Keratinocyte (primary cell): Measurements from ENCODE around the gene YTHDF2. TPM values are rescaled to one million over a fixed set of nuclear protein-coding genes. Genes with fewer than 3 reads are reported as not detected.

Experiments used
- DNase-seq: peaks from one replicate; pipeline ENCODE4 v3.0.0-alpha.2; 2011; ENCODE audit warnings: low read depth, missing footprints, low spot score
- FAIRE-seq: peaks from 2 replicates; lab custom pipeline; 2011; peaks lifted over from hg19 to GRCh38; lab: Jason Lieb, UNC
- H2AFZ ChIP-seq: 2 replicates; pipeline ENCODE4 v1.6.0; 2012; ENCODE audit warnings: low read length, control low read depth, inconsistent platforms; ENCODE audit not compliant: control insufficient read depth
- H3K27ac ChIP-seq: 2 replicates; pipeline ENCODE4 v1.5.1; 2011; ENCODE audit warnings: low read length; ENCODE audit not compliant: control insufficient read depth, insufficient read depth
- H3K27me3 ChIP-seq: 3 replicates; pipeline ENCODE4 v1.6.0; 2011; ENCODE audit warnings: low read length; ENCODE audit not compliant: control insufficient read depth, insufficient read depth; ENCODE audit errors: extremely low read depth
- H3K36me3 ChIP-seq, 2 experiments: 2 replicates in 1 of 2; 3 replicates in 1 of 2; pipeline ENCODE4 v1.5.1; 2011; ENCODE audit warnings: low read length in 2 of 2, mild to moderate bottlenecking in 1 of 2; ENCODE audit not compliant: control insufficient read depth in 2 of 2, insufficient read depth in 2 of 2; ENCODE audit errors: extremely low read depth in 1 of 2
- H3K4me1 ChIP-seq: 3 replicates; pipeline ENCODE4 v1.5.1; 2011; ENCODE audit warnings: low read length; ENCODE audit not compliant: control insufficient read depth, insufficient read depth; ENCODE audit errors: extremely low read depth
- H3K4me2 ChIP-seq: 3 replicates; pipeline ENCODE4 v1.6.0; 2011; ENCODE audit warnings: low read depth, low read length; ENCODE audit not compliant: control insufficient read depth, insufficient read depth; ENCODE audit errors: extremely low read depth
- H3K4me3 ChIP-seq, 3 experiments: fragments of 200-600 bp in 1 of 3; sonication (generic) in 1 of 3; 2 replicates in 2 of 3; 3 replicates in 1 of 3; pipeline ENCODE4 v1.5.1; 2011 to 2016; ENCODE audit warnings: low read length in 3 of 3, mild to moderate bottlenecking in 3 of 3, control low read depth in 2 of 3, inconsistent platforms in 1 of 3, low read depth in 1 of 3, mixed read lengths in 1 of 3, mixed run types in 1 of 3, moderate library complexity in 1 of 3; ENCODE audit not compliant: control insufficient read depth in 2 of 3, insufficient read depth in 2 of 3; ENCODE audit errors: extremely low read depth in 1 of 3
- H3K79me2 ChIP-seq: 2 replicates; pipeline ENCODE4 v1.6.0; 2012; ENCODE audit warnings: low read length; ENCODE audit not compliant: control insufficient read depth, insufficient read depth
- H3K9ac ChIP-seq: 3 replicates; pipeline ENCODE4 v1.6.0; 2011; ENCODE audit warnings: low read length; ENCODE audit not compliant: control insufficient read depth, insufficient read depth; ENCODE audit errors: extremely low read depth
- H3K9me1 ChIP-seq: 3 replicates; pipeline ENCODE4 v1.6.0; 2011; ENCODE audit warnings: low read length; ENCODE audit not compliant: control insufficient read depth, insufficient read depth; ENCODE audit errors: extremely low read depth
- H3K9me3 ChIP-seq: 2 replicates; pipeline ENCODE4 v1.5.1; 2012; ENCODE audit warnings: low read depth, low read length; ENCODE audit not compliant: control insufficient read depth
- H4K20me1 ChIP-seq: 3 replicates; pipeline ENCODE4 v1.6.0; 2011; ENCODE audit warnings: low read length; ENCODE audit not compliant: control insufficient read depth, insufficient read depth; ENCODE audit errors: extremely low read depth
- EZH2 ChIP-seq: IDR thresholded peaks from one replicate; pipeline ENCODE4 v1.6.1; 2012; ENCODE audit warnings: inconsistent platforms, mild to moderate bottlenecking, low read length, moderate library complexity
- dilution Hi-C: fragments of 300-500 bp; cut with MboI; formaldehyde crosslinking; loops from one replicate; pipeline ENCODE4 v1.7.0; 2020; ENCODE audit warnings: low sequenced_read_pairs; ENCODE audit not compliant: extremely low pct_ligation_motif_present
- polyA plus RNA-seq, 5 experiments: library from polyadenylated mRNA; depleted of rRNA in 3 of 5; stranded (reverse) in 3 of 5; stranded (forward) in 1 of 5; unstranded in 1 of 5; fragments of >200 nt; gene quantifications; 1 replicate in 1 of 5; 2 replicates in 3 of 5; 3 replicates in 1 of 5; pipeline versions ENCODE4 v1.2.1 to v1.2.3, GENCODE V29; 2011 to 2012; ENCODE audit warnings: missing spikeins in 2 of 5, low read depth in 1 of 5, low replicate concordance in 1 of 5
- TF ChIP-seq, protein P1 (sequence below), 3 experiments: IDR thresholded peaks in 1 of 3; conservative IDR thresholded peaks in 1 of 3; optimal IDR thresholded peaks in 1 of 3; 2 replicates in 2 of 3; 3 replicates in 1 of 3; pipeline versions ENCODE3 to v1.5.1; 2011; ENCODE audit warnings: low read length in 3 of 3, mild to moderate bottlenecking in 3 of 3, moderate library complexity in 2 of 3, control low read depth in 1 of 3, inconsistent platforms in 1 of 3; ENCODE audit not compliant: insufficient read depth in 2 of 3; ENCODE audit errors: extremely low read depth in 1 of 3

YTHDF2 gene
- polyA plus RNA-seq, 1 donor (not counting 4 experiments of a cell fraction or from before 2014, with no cell fraction given), result 88.0 TPM

DNA sequence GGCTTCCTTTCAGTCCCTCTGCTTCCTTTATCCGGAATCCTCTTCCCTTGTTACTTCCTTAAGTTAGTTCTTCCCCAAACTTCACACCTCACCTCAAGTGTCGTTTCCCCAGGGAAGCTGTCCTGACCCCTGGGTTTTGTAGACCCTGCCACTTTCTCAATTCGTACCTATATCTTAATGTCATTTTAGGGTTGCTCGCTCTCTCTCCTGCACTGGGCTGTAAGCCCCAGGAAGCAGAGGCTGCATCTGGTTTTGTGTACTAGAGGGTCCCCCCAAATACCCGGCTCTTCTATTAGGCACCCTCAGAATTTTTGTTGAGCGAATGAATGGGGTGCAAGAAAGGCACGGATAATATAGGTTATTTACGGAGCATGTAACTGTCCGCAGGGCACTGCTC, 74.6 kb downstream of the YTHDF2 start:
- peaks cover 56% of the 10 kb centered on the region for H3K27me3 ChIP-seq
- H3K4me2 ChIP-seq, result no peak overlapping the region

DNA sequence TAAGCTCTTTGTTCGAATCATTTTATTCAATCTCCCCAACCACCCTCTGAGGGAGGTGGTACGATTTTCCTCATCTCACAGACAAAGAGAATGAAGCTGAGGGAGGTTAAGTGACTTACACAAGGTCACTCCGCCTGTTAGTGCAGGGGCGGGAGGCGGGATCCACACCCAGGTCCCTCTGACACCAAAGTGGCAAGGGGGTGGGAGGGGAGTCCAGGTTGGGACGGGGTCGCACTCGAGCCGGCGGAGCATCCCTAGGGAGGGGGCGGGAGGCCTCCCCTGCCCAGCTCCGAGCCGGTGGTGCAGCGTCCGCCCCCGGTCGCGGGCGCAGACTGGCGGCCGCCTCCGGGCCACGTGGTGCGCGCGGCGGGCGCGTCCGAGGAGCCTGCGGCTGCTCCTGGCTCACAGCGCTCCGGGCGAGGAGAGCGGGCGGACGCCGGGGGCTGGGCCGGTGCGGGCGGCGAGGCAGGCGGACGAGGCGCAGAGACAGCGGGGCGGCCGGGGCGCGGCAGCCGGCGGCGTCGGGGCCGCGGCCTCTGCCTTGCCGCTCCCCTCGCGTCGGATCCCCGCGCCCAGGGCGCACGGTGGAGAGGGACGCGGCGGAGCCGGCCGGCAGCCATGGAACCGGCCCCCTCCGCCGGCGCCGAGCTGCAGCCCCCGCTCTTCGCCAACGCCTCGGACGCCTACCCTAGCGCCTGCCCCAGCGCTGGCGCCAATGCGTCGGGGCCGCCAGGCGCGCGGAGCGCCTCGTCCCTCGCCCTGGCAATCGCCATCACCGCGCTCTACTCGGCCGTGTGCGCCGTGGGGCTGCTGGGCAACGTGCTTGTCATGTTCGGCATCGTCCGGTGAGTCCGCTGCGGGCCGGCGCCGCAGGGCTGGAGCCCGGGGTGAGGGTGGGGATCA, 75.3 kb downstream of the YTHDF2 start, which contains the start of gene OPRD1:
Gene OPRD1 (plus strand): TSS at position 405 of the 903 bp plus-strand sequence. CDS start 214 bp downstream, at position 619.
- peaks cover 4% of the 10 kb centered on the region for H3K4me1 ChIP-seq
- no peak within 1 kb of the TSS for H2AFZ ChIP-seq
- H3K9me1 ChIP-seq, result no peaks in the 10 kb centered on the region
- dilution Hi-C loops, result no loop called here
- FAIRE-seq (no peak), DNase-seq (no peak)
- H3K9me3 ChIP-seq, result no peaks in the 10 kb centered on the region
- H3K9ac ChIP-seq, result no peak within 1 kb of the TSS
- no peaks in the 10 kb centered on the region for H3K36me3 ChIP-seq
- no peak within 1 kb of the TSS for H3K27ac ChIP-seq
- no peak within 1 kb of the TSS for H3K4me3 ChIP-seq
- no peaks in the 10 kb centered on the region for H4K20me1 ChIP-seq
- H3K4me2 ChIP-seq, result no peak within 1 kb of the TSS
- H3K27me3 ChIP-seq, result peaks cover 62% of the 10 kb centered on the region
- H3K79me2 ChIP-seq, result no peaks in the 10 kb centered on the region
- TF ChIP-seq, protein P1, sequence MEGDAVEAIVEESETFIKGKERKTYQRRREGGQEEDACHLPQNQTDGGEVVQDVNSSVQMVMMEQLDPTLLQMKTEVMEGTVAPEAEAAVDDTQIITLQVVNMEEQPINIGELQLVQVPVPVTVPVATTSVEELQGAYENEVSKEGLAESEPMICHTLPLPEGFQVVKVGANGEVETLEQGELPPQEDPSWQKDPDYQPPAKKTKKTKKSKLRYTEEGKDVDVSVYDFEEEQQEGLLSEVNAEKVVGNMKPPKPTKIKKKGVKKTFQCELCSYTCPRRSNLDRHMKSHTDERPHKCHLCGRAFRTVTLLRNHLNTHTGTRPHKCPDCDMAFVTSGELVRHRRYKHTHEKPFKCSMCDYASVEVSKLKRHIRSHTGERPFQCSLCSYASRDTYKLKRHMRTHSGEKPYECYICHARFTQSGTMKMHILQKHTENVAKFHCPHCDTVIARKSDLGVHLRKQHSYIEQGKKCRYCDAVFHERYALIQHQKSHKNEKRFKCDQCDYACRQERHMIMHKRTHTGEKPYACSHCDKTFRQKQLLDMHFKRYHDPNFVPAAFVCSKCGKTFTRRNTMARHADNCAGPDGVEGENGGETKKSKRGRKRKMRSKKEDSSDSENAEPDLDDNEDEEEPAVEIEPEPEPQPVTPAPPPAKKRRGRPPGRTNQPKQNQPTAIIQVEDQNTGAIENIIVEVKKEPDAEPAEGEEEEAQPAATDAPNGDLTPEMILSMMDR (optimal IDR thresholded peaks at IDR 0.05 in 1 of 3, IDR thresholded peaks at IDR 0.05 in 1 of 3, conservative IDR thresholded peaks at IDR 0.05 in 1 of 3; ENCODE audit: extremely low read depth in 1 of 3, insufficient read depth in 2 of 3, low read length in 3 of 3), result no peak
- TF ChIP-seq EZH2, result peak; percentile 13

More for the DNA sequence above, 74.6 kb downstream of the YTHDF2 start:
- no peak for FAIRE-seq
- Histone ChIP-seq H3K79me2 (no peaks in the 10 kb centered on the region), H3K4me3 (no peak overlapping the region), H2AFZ (no peak overlapping the region), H3K9ac (no peak overlapping the region), H4K20me1 (no peaks in the 10 kb centered on the region), H3K9me3 (no peaks in the 10 kb centered on the region), H3K9me1 (no peaks in the 10 kb centered on the region), H3K36me3 (no peaks in the 10 kb centered on the region), H3K27ac (no peak overlapping the region), H3K4me1 (peaks cover 4% of the 10 kb centered on the region)
- dilution Hi-C loops, result no loop called here
- no peak for DNase-seq
- peak; percentile 60 for TF ChIP-seq EZH2
- TF ChIP-seq, protein P1 (optimal IDR thresholded peaks at IDR 0.05 in 1 of 3, IDR thresholded peaks at IDR 0.05 in 1 of 3, conservative IDR thresholded peaks at IDR 0.05 in 1 of 3; ENCODE audit: extremely low read depth in 1 of 3, insufficient read depth in 2 of 3, low read length in 3 of 3), result no peak
